Stimulated activated CD4-positive, alpha-beta T cell treated with anti-CD3 and anti-CD28 coated beads, Interleukin-15, amount 100 ng/mL, for 48 hours (primary cell): ENCODE data around the gene CACNG8.
A peak's percentile ranks its signal among the peaks of the same experiment; 100 is the strongest.
"Not testable (repeated sequence)": the region's sequence is repeated elsewhere in the genome, so short reads cannot be mapped to it uniquely, and the experiment has no call there.

ENCODE experiments used
- DNase-seq, 2 donors: peaks; one replicate each; pipeline ENCODE4 v3.0.0-alpha.2; 2020; ENCODE audit warnings: low read depth in 2 of 2

CACNG8 gene

GRCh38 chr19:53962887-53963431 is at the start of gene CACNG8:
CACNG8 (plus strand) TSS chr19:53962937.
- no peak for DNase-seq

- no peak for DNase-seq
Measured at GRCh38 chr19:53915000-53915399, 47.7 kb upstream of the CACNG8 start.

GRCh38 chr19:53916004-53916403 is 46.7 kb upstream of the CACNG8 start:
- no peak for DNase-seq

GRCh38 chr19:53917356-53917755 is 45.4 kb upstream of the CACNG8 start:
- DNase-seq: no peak

GRCh38 chr19:53927739-53928138 is 35.0 kb upstream of the CACNG8 start:
- DNase-seq: no peak

- DNase-seq: no peak
Measured at GRCh38 chr19:53936029-53936428, 26.7 kb upstream of the CACNG8 start.

- DNase-seq: peak; percentile 0 to 7
Measured at GRCh38 chr19:53942001-53942786, 20.5 kb upstream of the CACNG8 start.

- DNase-seq: no peak
Measured at GRCh38 chr19:53944416-53944815, 18.3 kb upstream of the CACNG8 start.

- no peak for DNase-seq
Measured at GRCh38 chr19:53944933-53945332, 17.8 kb upstream of the CACNG8 start.

- DNase-seq: no peak
Measured at GRCh38 chr19:53945441-53945840, 17.3 kb upstream of the CACNG8 start.

GRCh38 chr19:53945998-53946397 is 16.7 kb upstream of the CACNG8 start:
- DNase-seq: no peak

GRCh38 chr19:53947624-53948023 is 15.1 kb upstream of the CACNG8 start:
- no peak for DNase-seq

GRCh38 chr19:53948611-53949010 is 14.1 kb upstream of the CACNG8 start:
- not testable (repeated sequence) for DNase-seq

GRCh38 chr19:53951436-53951835 is 11.3 kb upstream of the CACNG8 start:
- DNase-seq: no peak

GRCh38 chr19:53951947-53952346 is 10.8 kb upstream of the CACNG8 start:
- DNase-seq: no peak

- no peak for DNase-seq
Measured at GRCh38 chr19:53953383-53953782, 9.4 kb upstream of the CACNG8 start.

GRCh38 chr19:53957448-53958167 is 5.1 kb upstream of the CACNG8 start:
- no peak for DNase-seq

GRCh38 chr19:53958168-53958571 is 4.6 kb upstream of the CACNG8 start:
- DNase-seq: no peak

GRCh38 chr19:53958823-53959757 is 3.6 kb upstream of the CACNG8 start:
- DNase-seq: no peak

- no peak for DNase-seq
Measured at GRCh38 chr19:53960187-53960586, 2.5 kb upstream of the CACNG8 start.

- DNase-seq: no peak
Measured at GRCh38 chr19:53960886-53961285, 1.9 kb upstream of the CACNG8 start.
